Posterior vena cava (tissue), 2 donors: ENCODE measurements around the gene TAS2R16. TPM values are rescaled to one million over a fixed set of nuclear protein-coding genes. Genes with fewer than 3 reads are reported as not detected.

Experiments
- DNase-seq: peaks from one replicate; pipeline ENCODE4 v3.0.0-alpha.2; 2020; ENCODE audit warnings: low spot score
- intact Hi-C, 2 donors: fragments of 100-400 bp; cut with DNase I; formaldehyde crosslinking; loops; one replicate each; pipeline versions ENCODE4 v1.14.1 to v1.14.2; 2022 to 2023
- long read RNA-seq, 2 donors: library from polyadenylated mRNA; unstranded; transcript quantifications; one replicate each; pipeline ENCODE4 v2.0.0, GENCODE V29; 2020 to 2021
- total RNA-seq, 2 donors: library from RNA; stranded (reverse); fragmentation: NEBNext Ultra II Directional; extraction: Animal tissue kit (Norgen Biotek cat#: 25700); gene quantifications; one replicate each; pipeline ENCODE4 v1.2.1, GENCODE V29; 2021
- donor health status: DM: yes; HTN: yes; CAD: no.
- donor health status: DM: yes; HTN: yes; CAD: no.

The TAS2R16 gene
- not detected for total RNA-seq
- long read RNA-seq, donor 1: 0 reads
- long read RNA-seq, donor 2: 0 reads

GRCh38 chr7:122995600-122995999 is at the start of gene TAS2R16:
Gene TAS2R16, minus strand, starts transcription at chr7:122995700. Its CDS starts 66 bp downstream, at chr7:122995634.
- intact Hi-C loops: no loop called here
- DNase-seq: no peak

GRCh38 chr7:123043642-123044041 is 48.1 kb upstream of the TAS2R16 start:
- intact Hi-C loops: no loop called here
- DNase-seq: no peak

- DNase-seq: no peak
- intact Hi-C loops: no loop called here
These were observed 45.6 kb upstream of the TAS2R16 start for GRCh38 chr7:123041101-123041500.

GRCh38 chr7:123039269-123039668 is 43.8 kb upstream of the TAS2R16 start:
- no peak for DNase-seq
- intact Hi-C loops: no loop called here

- no peak for DNase-seq
- intact Hi-C loops: no loop called here
These were observed 38.6 kb upstream of the TAS2R16 start for GRCh38 chr7:123034106-123034505.

GRCh38 chr7:123030631-123031030 is 35.1 kb upstream of the TAS2R16 start:
- intact Hi-C loops: no loop called here
- no peak for DNase-seq

GRCh38 chr7:123028339-123028738 is 32.8 kb upstream of the TAS2R16 start:
- no peak for DNase-seq
- intact Hi-C loops: no loop called here

GRCh38 chr7:123026251-123026650 is 30.8 kb upstream of the TAS2R16 start:
- no peak for DNase-seq
- intact Hi-C loops: no loop called here

- no peak for DNase-seq
- intact Hi-C loops: no loop called here
These were observed 29.7 kb upstream of the TAS2R16 start for GRCh38 chr7:123024989-123025758.

GRCh38 chr7:123023126-123023525 is 27.6 kb upstream of the TAS2R16 start:
- intact Hi-C loops: no loop called here
- DNase-seq: no peak

GRCh38 chr7:123022576-123022975 is 27.1 kb upstream of the TAS2R16 start:
- intact Hi-C loops: no loop called here
- DNase-seq: no peak

- intact Hi-C loops: no loop called here
- DNase-seq: no peak
These were observed 16.9 kb upstream of the TAS2R16 start for GRCh38 chr7:123012435-123012834.

- intact Hi-C loops: no loop called here
These were observed 16.4 kb upstream of the TAS2R16 start for GRCh38 chr7:123011766-123012369.

GRCh38 chr7:123004931-123005330 is 9.4 kb upstream of the TAS2R16 start:
- no peak for DNase-seq
- intact Hi-C loops: loop anchor here in 1 of 2 donors (10.0 kb wide), 1 partner anchor 1830 kb away; no protein-coding TSS in a partner anchor

More at GRCh38 chr7:123011766-123012369, 16.4 kb upstream of the TAS2R16 start:
- DNase-seq: no peak

GRCh38 chr7:123003539-123004126 is 8.1 kb upstream of the TAS2R16 start:
- intact Hi-C loops: loop anchor here in 1 of 2 donors (10.0 kb wide), 1 partner anchor 1831 kb away; no protein-coding TSS in a partner anchor
- no peak for DNase-seq

- intact Hi-C loops: no loop called here
- no peak for DNase-seq
These were observed 5.9 kb downstream of the TAS2R16 start for GRCh38 chr7:122989577-122989976.

GRCh38 chr7:122989041-122989440 is 6.5 kb downstream of the TAS2R16 start:
- DNase-seq: no peak
- intact Hi-C loops: no loop called here

GRCh38 chr7:122988333-122988732 is 7.2 kb downstream of the TAS2R16 start:
- intact Hi-C loops: no loop called here
- DNase-seq: no peak

- intact Hi-C loops: no loop called here
- no peak for DNase-seq
These were observed 8.0 kb downstream of the TAS2R16 start for GRCh38 chr7:122987463-122987862.

- intact Hi-C loops: no loop called here
- DNase-seq: no peak
These were observed 11.5 kb downstream of the TAS2R16 start for GRCh38 chr7:122984021-122984420.
